Midbrain (tissue), 1 donor: ENCODE results near the gene NF1.
A peak's percentile ranks its signal among the peaks of the same experiment; 100 is the strongest.

Experiments used
- DNase-seq: peaks from one replicate; lab custom pipeline; 2025; lab: John Stamatoyannopoulos, UW

NF1 gene

GRCh38 chr17:31405890-31406371, 311.2 kb downstream of the NF1 start:
- no peak for DNase-seq

- no peak for DNase-seq
These were observed 313.8 kb downstream of the NF1 start for GRCh38 chr17:31408586-31408985.

GRCh38 chr17:31411707-31412285, 317.0 kb downstream of the NF1 start:
- no peak for DNase-seq

GRCh38 chr17:31412511-31412910, 317.7 kb downstream of the NF1 start:
- DNase-seq = no peak

GRCh38 chr17:31413081-31413799, 318.5 kb downstream of the NF1 start:
- no peak for DNase-seq

- peak; percentile 82 for DNase-seq
These were observed 319.2 kb downstream of the NF1 start for GRCh38 chr17:31413874-31414549.

- DNase-seq = no peak
These were observed 319.8 kb downstream of the NF1 start for GRCh38 chr17:31414550-31414918.

- no peak for DNase-seq
These were observed 320.3 kb downstream of the NF1 start for GRCh38 chr17:31415004-31415454.

GRCh38 chr17:31415640-31416502, 321.1 kb downstream of the NF1 start:
- DNase-seq = no peak

- DNase-seq = peak; percentile 89
These were observed 321.7 kb downstream of the NF1 start for GRCh38 chr17:31416503-31416923.

GRCh38 chr17:31417051-31417792, 322.4 kb downstream of the NF1 start:
- DNase-seq = no peak

- DNase-seq = no peak
These were observed 324.1 kb downstream of the NF1 start for GRCh38 chr17:31418773-31419350.

- DNase-seq = no peak
These were observed 327.7 kb downstream of the NF1 start for GRCh38 chr17:31422443-31422842.

- no peak for DNase-seq
These were observed 330.1 kb downstream of the NF1 start for GRCh38 chr17:31424944-31425281.

- DNase-seq = peak; percentile 34
These were observed 330.7 kb downstream of the NF1 start for GRCh38 chr17:31425282-31426040.
